Stimulated activated naive B cell treated with anti-CD40 and anti-IgM and Interleukin-4, amounts not matched to agents 10 μg/mL and 1 μg/mL and 100 μg/mL, for 72 hours (primary cell): ENCODE measurements around the gene FOXA3.

Experiments used
- ATAC-seq, 2 donors: fragments of 150-1000 bp; cut with Tn5 transposase; replicated peaks; 2 replicates each; pipeline ENCODE4 v1.10.0; 2021; ENCODE audit warnings: moderate library complexity in 1 of 2
- DNase-seq: peaks from one replicate; pipeline ENCODE4 v3.0.0; 2021
- H3K27ac Mint-ChIP-seq: one replicate; pipeline ENCODE4 v1.8.0; 2022; ENCODE audit warnings: mild to moderate bottlenecking, mixed read lengths
- H3K27me3 Mint-ChIP-seq, 2 donors: one replicate each; pipeline ENCODE4 v1.8.0; 2022; ENCODE audit warnings: mixed read lengths in 2 of 2
- H3K36me3 Mint-ChIP-seq, 2 donors: one replicate each; pipeline ENCODE4 v1.8.0; 2022; ENCODE audit warnings: mixed read lengths in 2 of 2, mild to moderate bottlenecking in 1 of 2
- H3K4me1 Mint-ChIP-seq, 2 donors: one replicate each; pipeline ENCODE4 v1.8.0; 2022; ENCODE audit warnings: mixed read lengths in 2 of 2, mild to moderate bottlenecking in 1 of 2
- H3K4me3 Mint-ChIP-seq, 2 donors: one replicate each; pipeline ENCODE4 v1.8.0; 2022; ENCODE audit warnings: mild to moderate bottlenecking in 2 of 2, mixed read lengths in 2 of 2, moderate library complexity in 1 of 2
- H3K9me3 Mint-ChIP-seq, 2 donors: one replicate each; pipeline ENCODE4 v1.8.0; 2022; ENCODE audit warnings: mixed read lengths in 2 of 2, mild to moderate bottlenecking in 1 of 2

Gene FOXA3

DNA sequence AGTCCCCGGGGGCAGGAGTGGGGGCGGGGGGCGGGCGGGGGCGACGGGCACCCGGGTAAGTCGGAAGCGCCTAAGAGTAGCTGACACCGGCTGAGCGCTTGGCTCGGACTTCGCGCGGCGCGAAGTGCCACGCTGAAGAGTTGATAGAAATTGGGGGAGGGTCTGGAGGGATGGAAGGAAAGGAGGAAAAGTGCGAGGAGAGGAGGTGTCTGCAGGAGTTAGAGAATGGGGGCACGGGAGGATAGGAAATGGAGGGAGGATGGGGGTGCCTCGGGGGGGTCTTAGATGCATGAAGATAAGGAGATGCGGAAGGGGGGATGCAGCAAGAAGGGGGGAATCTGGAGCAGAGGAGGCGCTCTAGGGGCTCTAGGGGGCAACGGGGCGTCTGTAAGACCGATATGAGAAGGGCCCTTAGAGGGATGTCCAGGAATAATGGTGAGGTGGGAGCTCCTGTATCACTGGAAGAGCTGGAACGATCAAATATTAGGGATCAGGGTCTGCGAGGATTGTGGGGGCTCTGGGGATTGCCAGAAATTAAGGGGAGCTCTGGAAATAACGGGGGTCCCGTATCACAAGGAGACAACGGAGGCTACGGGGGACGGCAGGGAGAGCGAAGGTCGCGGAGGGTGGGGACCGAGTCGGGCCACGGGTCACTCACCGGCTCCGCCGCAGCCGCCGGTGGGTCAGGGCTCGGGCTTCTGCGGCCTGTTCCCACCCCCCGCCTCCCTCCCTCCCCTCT lies 38.0 kb downstream of the FOXA3 start, which contains the start of gene MYPOP:
TSS of gene MYPOP (minus strand) at position 702 of the 739 bp plus-strand sequence. CDS start 840 bp downstream, outside the sequence.
- no peak for DNase-seq
- Mint-ChIP-seq H3K27ac (peak within 1 kb of the TSS; percentile 94), H3K4me3 (peak within 1 kb of the TSS; percentile 92 to 97), H3K4me1 (peaks cover 17 to 45% of the 10 kb centered on the region in 2 donors), H3K9me3 (no peaks in the 10 kb centered on the region), H3K36me3 (peaks cover 7 to 19% of the 10 kb centered on the region in 2 donors), H3K27me3 (peaks cover 6 to 15% of the 10 kb centered on the region in 2 donors)
- peak; percentile 0 to 5 for ATAC-seq

DNA sequence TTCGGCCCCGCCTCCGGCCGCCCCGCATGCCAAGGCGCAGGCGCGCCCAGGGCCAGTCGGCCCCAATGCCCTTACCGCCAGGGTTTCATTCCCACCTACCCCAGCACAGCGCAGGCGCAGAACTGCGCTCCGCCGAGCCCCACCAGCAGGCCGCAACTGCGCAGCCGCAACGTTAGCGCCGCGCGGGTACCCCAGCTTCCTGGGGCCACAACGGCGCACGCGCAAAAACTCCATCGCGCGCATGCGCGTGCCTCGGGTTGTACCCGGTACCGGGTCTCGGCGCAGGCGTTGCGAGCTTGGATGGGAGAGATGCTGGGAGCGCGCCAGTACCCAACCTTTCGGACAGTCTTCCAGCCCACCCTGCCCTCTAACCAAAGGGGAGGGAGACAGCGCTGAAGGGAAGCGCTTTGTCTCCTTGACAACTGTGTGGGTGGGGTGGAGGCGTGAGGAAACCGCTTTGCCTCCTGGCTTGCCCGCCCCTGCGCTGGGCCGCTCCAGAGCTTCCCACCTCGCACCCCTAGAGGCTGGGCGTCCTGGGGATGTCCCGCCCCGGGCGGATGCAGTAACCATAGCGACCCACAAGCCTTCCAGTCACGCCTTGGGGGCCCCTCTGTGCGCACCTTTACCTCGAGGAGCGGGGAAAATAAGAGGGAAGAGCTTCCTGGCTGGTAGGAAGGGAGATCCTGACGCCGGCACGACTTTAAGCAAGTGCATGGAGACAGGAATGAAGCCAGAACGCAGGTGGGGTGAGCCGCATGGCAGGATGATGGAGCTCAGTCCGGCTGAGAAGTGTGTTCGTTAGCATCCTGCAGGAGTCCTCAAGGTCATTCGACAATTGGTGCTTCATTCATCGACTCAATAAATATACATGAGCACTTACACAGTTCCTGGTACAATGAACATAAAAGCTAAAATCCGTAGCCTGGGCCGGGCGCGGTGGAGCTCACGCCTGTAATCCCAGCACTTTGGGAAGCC lies 38.8 kb downstream of the FOXA3 start:
- peak; percentile 84 to 89 for ATAC-seq
- H3K27me3 Mint-ChIP-seq: peaks cover 6 to 15% of the 10 kb centered on the region in 2 donors
- peaks cover 7 to 19% of the 10 kb centered on the region in 2 donors for H3K36me3 Mint-ChIP-seq

DNA sequence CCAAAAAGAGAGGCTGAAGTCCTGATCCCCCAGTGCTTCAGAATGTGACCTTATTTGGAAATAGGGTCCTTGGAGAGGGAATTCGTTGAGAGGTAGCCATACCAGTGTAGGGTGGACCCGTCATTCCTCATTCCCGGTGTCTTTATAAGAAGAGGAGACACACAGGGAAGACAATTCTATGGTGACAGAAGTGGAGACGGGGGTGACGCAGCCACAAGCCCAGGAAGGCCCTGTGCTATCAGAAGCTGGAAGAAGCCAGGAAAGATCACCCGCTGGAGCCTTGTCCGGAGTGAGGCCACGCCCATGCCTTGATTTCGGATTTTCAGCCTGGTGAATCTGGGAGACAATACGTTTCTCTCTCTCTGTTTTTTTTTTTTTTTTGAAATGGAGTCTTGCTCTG lies 40.9 kb downstream of the FOXA3 start:
- DNase-seq: no peak
- H3K27ac Mint-ChIP-seq: no peak overlapping the region

More for the DNA sequence above, 38.8 kb downstream of the FOXA3 start:
- Mint-ChIP-seq H3K27ac (peak overlapping the region; percentile 94), H3K4me3 (peak overlapping the region; percentile 92 to 97), H3K9me3 (no peaks in the 10 kb centered on the region), H3K4me1 (peaks cover 13 to 42% of the 10 kb centered on the region in 2 donors)
- DNase-seq: peak; percentile 99

DNA sequence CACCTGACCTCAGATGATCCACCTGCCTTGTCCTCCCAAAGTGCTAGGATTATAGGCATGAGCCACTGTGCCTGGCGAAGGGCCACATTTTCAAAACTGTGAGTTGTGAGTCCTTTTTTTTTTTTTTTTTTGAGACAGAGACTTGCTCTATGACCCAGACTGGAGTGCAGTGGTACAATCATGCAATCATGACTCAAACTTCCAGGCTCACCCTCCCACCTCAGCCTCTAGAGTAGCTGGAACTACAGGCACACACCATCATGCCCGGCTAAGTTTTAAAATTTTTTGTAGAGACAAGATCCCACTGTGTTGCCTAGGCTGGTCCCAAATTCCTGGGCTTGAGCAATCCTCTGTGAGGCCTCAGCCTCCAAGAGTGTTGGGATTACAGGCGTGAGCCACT lies 42.1 kb downstream of the FOXA3 start:
- H3K36me3 Mint-ChIP-seq: no peaks in the 10 kb centered on the region
- H3K9me3 Mint-ChIP-seq: no peaks in the 10 kb centered on the region
- DNase-seq (no peak), ATAC-seq (no peak)
- no peak overlapping the region for H3K27ac Mint-ChIP-seq
- peaks cover 5 to 19% of the 10 kb centered on the region in 2 donors for H3K4me1 Mint-ChIP-seq
- peaks cover 26 to 32% of the 10 kb centered on the region in 2 donors for H3K27me3 Mint-ChIP-seq
- no peak overlapping the region for H3K4me3 Mint-ChIP-seq

More for the DNA sequence above, 40.9 kb downstream of the FOXA3 start:
- Mint-ChIP-seq H3K9me3 (no peaks in the 10 kb centered on the region), H3K4me1 (peaks cover 10 to 31% of the 10 kb centered on the region in 2 donors), H3K36me3 (peaks cover 4 to 7% of the 10 kb centered on the region in 2 donors), H3K27me3 (peaks cover 18 to 27% of the 10 kb centered on the region in 2 donors), H3K4me3 (no peak overlapping the region)
- ATAC-seq: no peak

DNA sequence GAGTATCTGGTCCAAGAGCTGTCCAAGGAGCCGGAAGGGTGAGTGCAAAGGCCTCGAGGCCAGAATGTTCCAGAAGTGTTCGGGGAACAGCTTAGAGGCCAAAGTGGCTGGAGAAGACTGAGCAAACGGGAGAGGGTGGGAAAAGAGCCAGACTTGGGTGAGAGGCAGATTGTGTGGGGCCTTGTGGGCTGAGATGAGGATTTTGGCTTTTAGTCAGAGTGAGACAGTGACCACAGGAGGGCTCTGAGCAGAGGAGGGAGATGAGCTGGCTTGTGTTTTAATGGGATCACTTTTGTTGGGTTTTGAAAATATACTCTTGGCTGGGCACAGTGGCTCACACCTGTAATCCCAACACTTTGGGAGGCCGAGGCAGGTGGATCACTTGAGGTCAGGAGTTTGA lies 44.8 kb downstream of the FOXA3 start:
- no peak for DNase-seq
- peaks cover 49% of the 10 kb centered on the region in 2 donors for H3K27me3 Mint-ChIP-seq
- ATAC-seq: no peak
- no peak overlapping the region for H3K27ac Mint-ChIP-seq
- H3K36me3 Mint-ChIP-seq: no peaks in the 10 kb centered on the region
- no peak overlapping the region for H3K4me3 Mint-ChIP-seq
- no peaks in the 10 kb centered on the region for H3K4me1 Mint-ChIP-seq
- no peaks in the 10 kb centered on the region for H3K9me3 Mint-ChIP-seq

DNA sequence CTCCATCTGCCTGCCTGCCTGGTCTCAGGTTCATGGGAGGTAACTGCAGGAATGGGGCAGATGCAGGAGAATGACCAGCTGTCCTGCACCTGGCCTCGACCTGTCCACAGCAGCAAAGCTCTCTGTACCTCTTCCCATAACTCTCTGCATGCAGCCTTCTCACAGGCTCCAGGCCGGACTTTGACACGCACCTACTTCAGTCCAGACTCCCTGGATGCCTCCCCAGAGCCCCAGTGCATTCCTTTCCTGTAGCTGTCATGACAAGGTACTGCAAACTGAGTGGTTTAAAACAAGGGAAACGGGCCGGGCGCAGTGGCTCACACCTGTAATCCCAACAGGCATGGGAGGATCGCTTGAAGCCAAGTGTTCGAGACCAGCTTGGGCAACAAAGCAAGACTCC lies 47.2 kb downstream of the FOXA3 start:
- no peak overlapping the region for H3K4me3 Mint-ChIP-seq
- H3K9me3 Mint-ChIP-seq: no peaks in the 10 kb centered on the region
- peaks cover 47 to 61% of the 10 kb centered on the region in 2 donors for H3K27me3 Mint-ChIP-seq
- DNase-seq (no peak), ATAC-seq (no peak)
- no peak overlapping the region for H3K27ac Mint-ChIP-seq
- H3K4me1 Mint-ChIP-seq: no peaks in the 10 kb centered on the region
- H3K36me3 Mint-ChIP-seq: no peaks in the 10 kb centered on the region

DNA sequence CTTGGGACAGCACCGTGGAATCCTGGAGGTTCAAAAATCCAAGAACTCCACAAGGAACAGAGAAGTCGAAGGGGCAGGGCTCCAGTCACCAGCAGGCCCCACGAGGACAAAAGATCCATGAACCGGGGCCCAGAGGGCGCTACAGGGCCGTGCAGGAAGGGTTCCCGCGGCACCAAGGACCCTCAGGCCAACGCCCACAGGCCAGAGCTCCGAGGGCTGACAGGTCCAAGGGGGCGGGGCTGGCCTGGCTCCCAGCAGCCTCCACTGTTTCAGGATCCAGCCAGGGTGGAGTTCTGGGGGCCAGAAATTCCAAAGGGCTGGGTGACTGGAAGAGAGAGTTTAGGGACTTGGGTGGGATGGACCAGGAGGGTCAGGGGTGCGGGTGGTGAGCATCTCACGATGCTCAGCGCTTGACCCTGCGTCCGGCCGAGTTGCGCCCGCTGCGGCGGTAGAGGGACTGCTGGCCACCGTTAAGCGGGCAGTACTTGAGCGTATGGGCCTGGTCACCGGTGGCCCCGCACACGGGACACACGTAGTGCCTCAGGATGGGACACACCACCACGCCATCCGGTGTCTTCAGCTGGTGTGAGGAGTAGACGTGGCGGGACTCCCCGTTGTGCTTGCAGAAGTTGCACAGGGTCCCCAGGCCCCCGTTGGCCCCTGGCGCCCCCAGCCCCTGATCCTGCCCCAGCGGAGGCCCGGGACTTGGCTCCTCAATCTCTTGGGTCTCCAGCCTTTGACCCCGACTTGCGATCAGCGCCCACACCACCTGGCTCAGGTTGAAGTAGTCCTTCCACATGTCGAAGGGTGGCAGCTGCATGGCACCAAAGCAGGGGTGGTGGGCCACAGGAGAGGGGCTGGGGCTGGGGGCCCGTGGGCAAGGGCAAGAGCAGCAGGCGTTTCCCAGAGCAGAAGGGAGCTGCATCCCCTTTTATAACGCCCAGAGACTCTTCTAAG lies 50.0 kb downstream of the FOXA3 start, which contains the start of gene NANOS2:
TSS of gene NANOS2 (minus strand) at position 905 of the 957 bp plus-strand sequence. CDS start at position 820, 85 bp downstream.
- H3K27me3 Mint-ChIP-seq: peaks cover 46 to 64% of the 10 kb centered on the region in 2 donors
- H3K4me3 Mint-ChIP-seq: no peak within 1 kb of the TSS
- no peaks in the 10 kb centered on the region for H3K9me3 Mint-ChIP-seq
- ATAC-seq (no peak), DNase-seq (no peak)
- no peaks in the 10 kb centered on the region for H3K36me3 Mint-ChIP-seq
- H3K27ac Mint-ChIP-seq: no peak within 1 kb of the TSS
- no peaks in the 10 kb centered on the region for H3K4me1 Mint-ChIP-seq

DNA sequence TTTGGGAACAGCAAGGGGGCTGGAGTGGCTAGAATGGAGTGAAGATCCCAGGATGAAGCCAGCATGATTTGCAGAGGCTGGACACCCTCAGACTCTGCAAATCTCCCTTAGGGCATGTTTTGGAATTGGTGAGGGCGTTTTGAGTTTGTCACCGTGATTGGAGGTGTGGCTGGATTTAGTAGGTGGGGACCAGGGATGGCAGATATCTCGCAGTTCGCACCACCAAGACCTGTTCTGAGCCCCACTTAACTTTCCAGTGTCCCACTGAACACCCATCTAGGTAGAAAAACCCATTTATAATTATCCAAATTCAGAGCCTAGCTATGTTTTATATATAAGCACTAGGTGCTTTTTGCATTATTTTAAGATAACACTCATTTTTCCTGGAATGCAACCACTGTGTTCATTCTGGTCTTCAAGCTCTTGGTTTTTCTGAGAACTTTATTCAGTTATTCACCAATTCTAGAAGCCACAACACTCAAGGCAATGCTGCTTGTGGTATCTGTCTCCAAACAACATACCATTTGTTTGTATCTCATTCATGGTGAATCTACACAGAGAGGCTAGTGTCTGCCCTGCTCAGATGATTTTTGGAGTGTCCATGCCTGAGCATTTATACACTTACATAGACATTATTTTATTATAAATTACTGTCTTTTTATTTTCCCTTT lies 53.4 kb downstream of the FOXA3 start:
- H3K27ac Mint-ChIP-seq: no peak overlapping the region
- H3K36me3 Mint-ChIP-seq: no peaks in the 10 kb centered on the region
- no peak for DNase-seq

DNA sequence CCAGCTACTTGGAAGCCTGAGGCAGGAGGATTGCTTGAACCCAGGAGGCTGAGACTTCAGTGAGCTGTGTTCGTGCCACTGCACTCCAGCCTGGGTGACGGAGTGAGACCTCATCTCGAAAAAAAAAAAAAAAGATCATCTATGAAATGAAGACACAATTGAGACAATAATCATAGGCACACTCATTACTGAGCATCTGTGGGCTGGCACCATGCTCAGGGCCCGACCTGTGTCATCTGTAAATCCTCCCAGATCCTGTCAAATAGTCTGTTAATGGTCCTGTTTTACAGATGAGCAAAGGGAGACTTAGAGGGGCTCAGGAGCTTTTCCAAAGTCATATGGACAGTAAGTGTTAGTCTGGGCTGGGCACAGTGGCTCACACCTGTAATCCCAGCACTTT lies 54.6 kb downstream of the FOXA3 start:
- DNase-seq (no peak), ATAC-seq (no peak)
- Mint-ChIP-seq H3K36me3 (no peaks in the 10 kb centered on the region), H3K9me3 (no peaks in the 10 kb centered on the region), H3K27ac (no peak overlapping the region), H3K4me3 (no peak overlapping the region), H3K4me1 (no peaks in the 10 kb centered on the region), H3K27me3 (peaks cover 30 to 44% of the 10 kb centered on the region in 2 donors)

More for the DNA sequence above, 53.4 kb downstream of the FOXA3 start:
- Mint-ChIP-seq H3K27me3 (peaks cover 41 to 56% of the 10 kb centered on the region in 2 donors), H3K4me1 (no peaks in the 10 kb centered on the region), H3K9me3 (no peaks in the 10 kb centered on the region), H3K4me3 (no peak overlapping the region)
- ATAC-seq: no peak

DNA sequence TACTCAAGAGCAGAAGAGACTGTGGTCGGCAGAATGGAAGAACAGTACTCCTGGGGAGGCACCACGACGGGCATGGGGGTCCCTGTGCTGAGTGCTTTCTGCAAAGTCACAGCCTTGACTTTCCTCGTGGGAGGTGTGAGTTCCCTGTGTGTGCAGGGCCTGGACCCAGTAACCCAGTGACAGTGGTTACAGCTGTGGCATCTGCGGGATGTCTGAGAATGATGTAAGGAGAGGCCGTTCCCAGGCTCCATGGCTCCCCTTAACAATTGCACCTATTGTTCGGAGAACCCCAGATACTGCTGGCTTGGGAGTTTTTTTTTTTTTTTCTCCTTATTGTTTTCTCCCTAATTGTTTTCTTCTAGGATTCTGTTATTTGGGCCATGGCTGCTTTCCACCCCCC lies 55.6 kb downstream of the FOXA3 start:
- Mint-ChIP-seq H3K36me3 (no peaks in the 10 kb centered on the region), H3K27ac (no peak overlapping the region), H3K9me3 (no peaks in the 10 kb centered on the region), H3K4me3 (no peak overlapping the region), H3K4me1 (no peaks in the 10 kb centered on the region), H3K27me3 (peaks cover 29 to 34% of the 10 kb centered on the region in 2 donors)
- no peak for ATAC-seq
- DNase-seq: no peak

DNA sequence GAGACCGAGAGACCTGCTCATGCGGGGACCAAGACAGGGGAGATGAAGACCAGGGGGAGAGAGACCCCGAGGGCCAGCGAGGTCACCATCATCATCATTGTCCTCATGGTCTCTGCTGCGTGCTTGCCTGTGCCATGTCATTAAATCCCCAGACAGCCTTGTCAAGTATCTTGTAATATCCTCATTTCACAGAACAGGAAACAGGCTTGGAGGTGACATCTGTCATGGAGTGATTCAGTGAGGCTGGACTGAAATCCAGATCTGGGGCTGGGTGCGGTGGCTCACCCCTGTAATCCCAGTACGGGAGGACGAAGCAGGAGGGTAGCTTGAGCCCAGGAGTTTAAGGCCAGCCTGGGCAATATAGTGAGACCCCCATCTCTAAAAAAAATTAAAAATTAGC lies 56.3 kb downstream of the FOXA3 start:
- Mint-ChIP-seq H3K27me3 (peaks cover 27 to 31% of the 10 kb centered on the region in 2 donors), H3K27ac (no peak overlapping the region), H3K9me3 (no peaks in the 10 kb centered on the region), H3K4me1 (no peaks in the 10 kb centered on the region), H3K36me3 (no peaks in the 10 kb centered on the region), H3K4me3 (no peak overlapping the region)
- DNase-seq (no peak), ATAC-seq (no peak)

DNA sequence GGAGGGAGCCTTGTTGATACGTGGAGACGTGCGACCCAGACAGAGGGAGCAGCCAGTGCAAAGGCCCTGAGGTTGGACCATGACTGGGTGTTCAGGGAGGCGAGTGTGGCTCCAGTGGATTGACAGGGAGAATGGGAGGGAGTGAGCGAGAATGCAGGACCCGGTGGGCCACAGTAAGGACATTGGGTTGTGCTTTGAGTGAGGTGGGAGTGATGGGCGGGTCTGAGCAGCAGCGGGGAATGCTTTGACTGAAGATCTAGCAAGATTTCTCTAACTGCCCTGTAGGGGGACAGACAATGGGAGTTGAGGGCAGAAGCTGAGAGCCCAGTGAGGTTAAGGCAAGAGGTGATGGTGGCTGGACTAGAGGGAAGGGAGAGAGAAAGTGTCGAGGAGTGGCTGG lies 58.2 kb downstream of the FOXA3 start:
- Mint-ChIP-seq H3K4me3 (no peak overlapping the region), H3K4me1 (peaks cover 2 to 4% of the 10 kb centered on the region in 2 donors), H3K9me3 (peaks cover 0 to 2% of the 10 kb centered on the region in 2 donors), H3K36me3 (no peaks in the 10 kb centered on the region), H3K27me3 (peaks cover 20 to 22% of the 10 kb centered on the region in 2 donors), H3K27ac (no peak overlapping the region)
- peak; percentile 39 to 48 for ATAC-seq
- no peak for DNase-seq
